Measurements from ENCODE around the gene PHOX2A.
"Not testable (repeated sequence)": the region's sequence is repeated elsewhere in the genome, so short reads cannot be mapped to it uniquely, and the experiment has no call there.

Gene PHOX2A

GRCh38 chr11:72203163-72203562 is 40.8 kb downstream of the PHOX2A start:
- TF ChIP-seq CTCF (IDR thresholded peaks at IDR 0.05; ENCODE audit: extremely low read depth, insufficient read depth, missing control alignments) = no peak
- no peak for DNase-seq (ENCODE audit: low spot score)
- in situ Hi-C loops (cut with MboI; ENCODE audit: low pct_unique_long_range_greater_than_20kb, low sequenced_read_pairs, unreplicated experiment) = no loop called here

- no peak for TF ChIP-seq CTCF (IDR thresholded peaks at IDR 0.05; ENCODE audit: extremely low read depth, insufficient read depth, missing control alignments)
- DNase-seq (ENCODE audit: low spot score) = no peak
- in situ Hi-C loops (cut with MboI; ENCODE audit: low pct_unique_long_range_greater_than_20kb, low sequenced_read_pairs, unreplicated experiment) = no loop called here
Measured at GRCh38 chr11:72202571-72202970, 41.4 kb downstream of the PHOX2A start.

GRCh38 chr11:72201445-72201844 is 42.5 kb downstream of the PHOX2A start:
- DNase-seq (ENCODE audit: low spot score); in situ Hi-C loops (cut with MboI; ENCODE audit: low pct_unique_long_range_greater_than_20kb, low sequenced_read_pairs, unreplicated experiment): not testable (repeated sequence)

GRCh38 chr11:72195518-72196270 is 48.3 kb downstream of the PHOX2A start:
- DNase-seq (ENCODE audit: low spot score) = no peak
- in situ Hi-C loops (cut with MboI; ENCODE audit: low pct_unique_long_range_greater_than_20kb, low sequenced_read_pairs, unreplicated experiment) = no loop called here
- no peak for TF ChIP-seq CTCF (IDR thresholded peaks at IDR 0.05; ENCODE audit: extremely low read depth, insufficient read depth, missing control alignments)

- no peak for TF ChIP-seq CTCF (IDR thresholded peaks at IDR 0.05; ENCODE audit: extremely low read depth, insufficient read depth, missing control alignments)
- in situ Hi-C loops (cut with MboI; ENCODE audit: low pct_unique_long_range_greater_than_20kb, low sequenced_read_pairs, unreplicated experiment) = no loop called here
- no peak for DNase-seq (ENCODE audit: low spot score)
Measured at GRCh38 chr11:72191961-72192381, 52.0 kb downstream of the PHOX2A start, which contains the start of gene FOLR1. TSS of gene FOLR1 (plus strand) at chr11:72192140. CDS start at chr11:72192174, 34 bp downstream.

- in situ Hi-C loops (cut with MboI; ENCODE audit: low pct_unique_long_range_greater_than_20kb, low sequenced_read_pairs, unreplicated experiment) = no loop called here
- TF ChIP-seq CTCF (IDR thresholded peaks at IDR 0.05; ENCODE audit: extremely low read depth, insufficient read depth, missing control alignments) = no peak
- DNase-seq (ENCODE audit: low spot score) = no peak
Measured at GRCh38 chr11:72190631-72191071, 53.3 kb downstream of the PHOX2A start.

GRCh38 chr11:72189455-72190250 is 54.3 kb downstream of the PHOX2A start:
- in situ Hi-C loops (cut with MboI; ENCODE audit: low pct_unique_long_range_greater_than_20kb, low sequenced_read_pairs, unreplicated experiment) = no loop called here
- no peak for DNase-seq (ENCODE audit: low spot score)
- no peak for TF ChIP-seq CTCF (IDR thresholded peaks at IDR 0.05; ENCODE audit: extremely low read depth, insufficient read depth, missing control alignments)

Measured in GM13977 (cell line).